Left renal cortex interstitium (tissue), 4 donors: Measurements from ENCODE around the gene GAB3. TPM values are rescaled to one million over a fixed set of nuclear protein-coding genes. Genes with fewer than 3 reads are reported as not detected.

Experiments
- DNase-seq, 4 donors: peaks; one replicate each; pipeline ENCODE4 v3.0.0-alpha.2; 2013; ENCODE audit warnings: low read depth in 4 of 4, low spot score in 2 of 4, missing footprints in 1 of 4
- polyA plus RNA-seq, 4 donors: library from polyadenylated mRNA; unstranded; fragments of 120-200 nt; gene quantifications; one replicate each; pipeline ENCODE4 v1.2.1, GENCODE V29; 2013; ENCODE audit not compliant: insufficient read length in 4 of 4

The GAB3 gene, protein sequence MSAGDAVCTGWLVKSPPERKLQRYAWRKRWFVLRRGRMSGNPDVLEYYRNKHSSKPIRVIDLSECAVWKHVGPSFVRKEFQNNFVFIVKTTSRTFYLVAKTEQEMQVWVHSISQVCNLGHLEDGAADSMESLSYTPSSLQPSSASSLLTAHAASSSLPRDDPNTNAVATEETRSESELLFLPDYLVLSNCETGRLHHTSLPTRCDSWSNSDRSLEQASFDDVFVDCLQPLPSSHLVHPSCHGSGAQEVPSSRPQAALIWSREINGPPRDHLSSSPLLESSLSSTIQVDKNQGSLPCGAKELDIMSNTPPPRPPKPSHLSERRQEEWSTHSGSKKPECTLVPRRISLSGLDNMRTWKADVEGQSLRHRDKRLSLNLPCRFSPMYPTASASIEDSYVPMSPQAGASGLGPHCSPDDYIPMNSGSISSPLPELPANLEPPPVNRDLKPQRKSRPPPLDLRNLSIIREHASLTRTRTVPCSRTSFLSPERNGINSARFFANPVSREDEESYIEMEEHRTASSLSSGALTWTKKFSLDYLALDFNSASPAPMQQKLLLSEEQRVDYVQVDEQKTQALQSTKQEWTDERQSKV
- polyA plus RNA-seq = 1 to 10 TPM; 2.0 to 2.4 (median 2.3) TPM

DNA sequence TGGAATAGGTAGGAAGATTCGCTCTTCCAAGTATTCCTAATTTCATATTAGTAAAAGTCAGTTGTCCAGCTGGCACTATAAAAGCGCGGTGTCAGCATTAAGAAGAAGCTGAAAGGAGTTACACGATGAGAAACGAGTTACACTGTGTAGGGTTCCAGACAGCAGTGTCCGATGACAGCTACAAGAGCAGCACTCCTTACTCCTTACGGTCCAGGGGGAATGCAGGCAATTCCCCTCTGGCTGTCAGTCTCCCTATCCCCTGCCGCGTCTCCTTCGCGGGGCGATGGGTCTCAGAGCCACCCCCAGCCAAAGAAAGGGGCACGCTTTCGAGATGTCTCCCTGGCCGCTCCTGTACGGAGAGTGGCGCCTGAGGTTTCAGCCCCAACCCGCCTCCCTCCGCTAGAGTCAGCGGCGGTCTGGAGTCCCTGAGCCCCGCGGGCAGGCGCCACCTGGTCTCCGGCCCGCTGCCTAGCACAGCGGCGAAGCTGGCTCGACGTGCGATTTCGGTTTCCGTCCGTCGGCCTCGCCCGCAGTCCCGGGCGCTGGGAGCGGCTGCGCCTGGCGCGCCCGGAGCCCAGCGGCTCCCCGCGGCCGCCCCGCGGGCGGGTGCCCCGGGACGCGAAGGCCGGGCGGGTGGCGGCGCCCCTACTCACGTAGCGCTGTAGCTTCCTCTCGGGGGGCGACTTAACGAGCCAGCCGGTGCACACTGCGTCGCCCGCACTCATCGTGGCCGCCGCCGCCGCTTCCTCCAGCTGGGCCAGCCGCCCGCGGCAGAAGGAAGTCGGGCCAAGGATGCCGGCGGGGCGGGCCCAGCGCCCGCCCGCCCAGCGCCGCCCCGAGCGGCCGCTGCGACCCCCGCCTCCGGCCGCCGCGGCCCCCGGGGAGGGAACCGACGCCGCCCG is at the start of gene GAB3:
Gene GAB3, minus strand, starts transcription at position 777 of the 902 bp plus-strand sequence. Its CDS starts 52 bp downstream, at position 725.
- no peak for DNase-seq

DNA sequence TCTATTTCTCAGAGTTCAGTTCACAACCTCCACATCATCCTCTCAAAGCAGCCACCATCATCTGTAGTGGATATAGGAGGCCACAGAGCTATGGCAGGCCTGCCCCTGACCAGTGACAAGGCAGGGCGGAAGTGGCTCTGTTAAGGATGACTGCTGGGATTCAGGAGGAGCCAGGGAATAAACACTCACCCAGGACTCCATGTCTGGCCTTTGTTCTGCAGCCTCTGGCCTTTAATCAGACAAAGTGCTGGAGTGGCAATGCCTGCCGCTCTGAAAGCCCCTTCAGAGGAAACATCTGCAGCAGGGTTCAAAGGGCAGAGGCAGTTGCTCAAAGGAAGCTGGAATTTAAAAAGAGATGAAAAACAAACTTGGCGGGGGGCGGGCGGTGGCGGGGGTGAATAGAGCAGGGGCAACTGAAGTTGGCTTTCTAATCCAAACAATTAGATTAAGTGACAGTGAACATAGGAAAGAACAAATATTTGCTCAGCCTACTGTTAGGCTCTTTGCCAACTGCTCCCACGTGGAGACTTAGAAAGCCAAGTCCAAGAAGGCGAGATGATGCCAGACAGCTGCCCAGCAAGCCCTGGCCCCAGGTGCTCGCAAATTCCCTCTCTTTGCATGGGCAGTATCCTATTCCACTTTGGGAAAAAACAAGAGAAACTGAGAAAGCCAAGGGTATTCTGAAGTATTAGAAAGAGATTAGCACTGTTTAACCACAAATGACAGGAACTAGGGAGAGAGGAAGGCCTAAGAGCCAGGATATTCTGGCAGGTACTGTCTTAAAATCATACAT is 48.9 kb upstream of the GAB3 start:
- no peak for DNase-seq

DNA sequence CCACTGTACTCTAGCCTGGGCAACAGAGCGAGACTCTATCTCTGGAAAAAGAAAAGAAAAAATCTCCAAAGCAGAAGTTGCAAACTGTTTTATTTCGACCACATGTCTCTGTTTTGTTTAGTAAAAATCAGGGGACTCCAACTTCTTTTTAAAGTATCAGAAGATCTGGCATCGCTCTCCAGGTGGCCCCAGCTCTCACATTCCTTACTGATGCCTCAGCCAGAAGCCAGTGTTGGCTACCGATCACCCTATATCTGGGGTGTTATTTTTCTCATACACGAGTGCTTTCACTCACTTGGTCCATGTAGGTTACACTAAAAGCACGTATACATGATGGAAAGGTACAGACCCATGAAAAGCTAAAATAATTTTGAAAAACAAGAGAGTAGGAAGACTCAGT is 46.1 kb upstream of the GAB3 start:
- DNase-seq = no peak

DNA sequence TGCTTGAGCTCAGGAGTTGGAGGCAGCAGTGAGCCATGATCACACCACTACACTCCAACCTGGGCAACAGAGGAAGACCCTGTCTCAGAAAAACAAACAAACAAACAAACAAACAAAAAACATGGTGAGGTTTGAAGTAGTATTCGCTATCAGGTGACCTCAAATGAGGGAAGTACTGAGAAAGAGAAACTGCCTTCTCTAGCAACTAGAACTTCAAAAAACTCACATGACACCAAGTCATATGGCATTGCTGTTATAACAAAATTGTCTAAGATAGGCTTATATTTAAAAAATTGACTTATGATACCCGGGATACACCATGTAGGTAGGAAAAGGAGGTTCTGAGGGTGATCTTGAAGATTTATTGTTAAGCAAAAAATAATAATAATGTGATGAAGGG is 44.1 kb upstream of the GAB3 start:
- DNase-seq = no peak

DNA sequence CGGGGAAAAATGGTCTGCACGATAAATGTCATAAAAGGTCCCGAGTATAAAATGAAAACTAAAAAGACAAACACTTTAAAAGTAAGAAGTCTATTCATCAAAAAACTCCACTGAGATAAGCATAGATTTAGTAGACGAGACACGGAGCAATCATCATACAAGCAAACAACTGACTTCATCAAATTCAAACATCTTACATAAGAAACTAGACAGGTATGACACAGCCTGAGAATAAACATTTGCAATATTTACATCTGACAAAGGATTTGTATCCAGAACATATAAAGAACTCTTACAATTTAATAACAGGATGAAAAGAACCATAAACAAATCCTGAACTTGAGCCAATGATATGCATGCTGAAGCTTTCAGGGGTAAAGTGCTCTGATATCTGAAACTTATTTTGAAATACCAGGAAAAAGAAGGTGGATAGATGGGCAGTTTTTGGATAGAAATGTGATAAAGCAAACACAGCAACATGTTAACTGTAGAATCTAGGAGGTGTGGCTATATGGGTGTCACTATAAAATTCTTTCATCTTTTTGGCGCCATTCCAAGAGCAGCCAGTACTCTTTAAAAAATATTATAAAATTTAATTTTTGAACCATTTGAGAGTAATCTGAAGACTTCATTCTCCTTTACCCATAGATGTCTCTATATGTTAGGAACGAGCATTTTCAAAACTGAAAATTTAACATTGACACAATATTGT is 42.4 kb upstream of the GAB3 start:
- no peak for DNase-seq

DNA sequence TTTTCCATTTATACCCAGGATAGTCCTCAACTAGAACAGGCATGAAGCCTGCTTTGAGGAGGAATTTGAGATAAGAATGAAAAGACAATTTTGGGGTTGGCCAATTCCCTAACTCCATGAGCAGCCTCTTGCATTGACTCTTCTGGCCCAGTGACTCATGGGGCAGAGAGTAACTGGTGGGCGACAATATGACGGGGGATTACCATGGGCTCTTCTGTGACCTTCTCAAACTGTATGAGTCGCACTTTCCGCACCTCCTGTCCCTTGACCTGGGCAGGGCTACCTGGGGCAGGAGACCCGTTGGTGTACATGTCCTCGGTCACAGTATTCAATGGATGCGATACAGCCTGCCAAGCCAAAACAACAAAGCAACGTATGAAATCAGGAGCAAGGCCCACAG is 41.1 kb upstream of the GAB3 start:
- no peak for DNase-seq

DNA sequence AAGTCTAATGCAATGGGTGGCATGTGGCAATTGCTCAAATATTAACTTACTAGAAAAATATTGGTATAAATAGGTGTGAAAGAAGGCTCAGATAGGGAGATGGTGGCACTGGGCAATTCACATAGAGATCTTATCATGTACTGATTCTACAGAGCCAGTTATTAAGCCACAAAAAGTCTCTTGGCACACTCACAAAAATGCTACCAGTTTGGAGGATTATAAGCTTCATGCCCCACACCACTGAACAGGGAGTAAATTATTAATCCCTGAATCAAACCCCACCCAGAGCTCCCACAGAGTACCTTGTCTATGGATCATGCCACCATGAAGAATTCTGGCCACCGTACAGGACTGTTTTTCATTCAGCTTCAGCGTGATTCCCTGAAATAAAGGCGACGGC is 40.6 kb upstream of the GAB3 start:
- no peak for DNase-seq

DNA sequence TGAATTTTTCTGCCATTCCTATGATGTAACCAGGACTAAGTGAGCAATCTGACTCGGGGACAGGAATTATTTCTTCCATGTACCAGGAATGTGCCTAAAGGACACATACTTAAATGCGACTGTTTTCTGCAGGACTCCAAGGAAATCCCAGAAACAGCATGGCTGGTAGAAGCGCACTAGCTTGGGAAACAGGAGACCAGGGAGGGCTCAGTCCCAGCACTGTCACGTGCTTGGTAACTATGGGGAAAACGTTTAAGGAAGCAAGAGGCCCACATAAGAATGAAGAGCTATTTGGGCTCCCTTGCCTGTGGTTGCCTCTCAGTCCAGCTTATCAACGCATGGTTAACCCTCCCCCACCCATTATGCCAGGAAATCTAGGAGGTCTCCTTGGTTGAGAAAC is 34.8 kb upstream of the GAB3 start:
- no peak for DNase-seq

DNA sequence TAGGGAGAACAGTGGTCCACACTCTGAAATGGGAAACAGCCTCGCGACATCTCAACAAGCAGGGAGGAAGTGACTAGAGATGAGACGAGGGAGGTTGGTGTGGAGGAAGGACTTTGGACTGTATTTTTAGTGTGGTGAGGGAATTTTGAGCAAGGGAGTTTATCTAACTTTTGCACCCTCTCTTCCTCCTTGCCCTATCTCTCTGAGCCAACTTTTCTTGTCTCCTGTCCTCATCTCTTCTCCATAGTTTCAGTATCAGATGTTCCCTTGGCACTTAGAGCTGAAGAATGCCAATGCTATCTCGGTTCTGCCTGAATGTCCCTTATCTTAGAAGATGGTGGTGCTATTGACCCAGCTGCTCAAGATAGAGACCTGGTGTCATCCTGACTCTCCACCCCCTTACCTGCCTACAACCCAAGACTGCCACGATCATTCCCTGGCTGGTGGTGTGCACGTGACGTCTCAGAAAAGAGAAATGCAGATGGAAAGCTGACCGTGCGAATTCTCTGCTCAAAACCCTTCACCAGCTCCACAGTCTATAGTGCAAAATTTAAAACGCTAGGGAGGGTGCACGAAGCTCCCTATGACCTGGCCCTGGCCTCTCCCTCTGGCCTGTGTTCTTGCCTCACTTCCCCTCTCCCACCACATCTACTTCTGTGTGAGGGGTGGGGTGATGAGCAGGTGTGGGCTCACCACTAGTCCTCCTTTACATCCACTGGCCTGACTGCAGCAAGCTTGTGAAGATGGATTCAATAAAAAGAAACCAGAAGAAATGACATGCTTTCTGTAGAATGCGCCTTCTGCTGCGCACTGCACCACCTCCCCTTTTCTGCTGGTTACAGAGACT is 33.5 kb upstream of the GAB3 start:
- DNase-seq = no peak

DNA sequence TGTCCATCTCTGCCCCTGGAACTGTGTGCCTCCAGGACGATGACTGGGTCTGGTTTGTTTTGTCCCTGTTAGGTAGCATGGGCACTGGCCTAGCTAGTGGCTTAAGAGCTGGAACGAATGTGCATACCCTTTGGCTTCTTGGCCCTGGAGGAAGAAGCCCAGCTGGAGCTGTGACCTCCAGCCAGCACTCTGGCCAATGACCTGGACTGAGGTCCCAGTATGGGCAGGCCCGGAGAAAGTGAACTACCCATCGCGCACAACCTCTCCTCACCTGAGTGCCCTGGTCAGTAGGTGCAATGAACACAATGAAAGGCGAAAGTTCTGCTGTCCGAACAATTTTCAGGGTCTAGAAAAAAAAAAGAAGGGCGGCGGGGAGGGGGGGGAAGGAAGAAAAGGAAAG is 30.1 kb upstream of the GAB3 start:
- DNase-seq = no peak

DNA sequence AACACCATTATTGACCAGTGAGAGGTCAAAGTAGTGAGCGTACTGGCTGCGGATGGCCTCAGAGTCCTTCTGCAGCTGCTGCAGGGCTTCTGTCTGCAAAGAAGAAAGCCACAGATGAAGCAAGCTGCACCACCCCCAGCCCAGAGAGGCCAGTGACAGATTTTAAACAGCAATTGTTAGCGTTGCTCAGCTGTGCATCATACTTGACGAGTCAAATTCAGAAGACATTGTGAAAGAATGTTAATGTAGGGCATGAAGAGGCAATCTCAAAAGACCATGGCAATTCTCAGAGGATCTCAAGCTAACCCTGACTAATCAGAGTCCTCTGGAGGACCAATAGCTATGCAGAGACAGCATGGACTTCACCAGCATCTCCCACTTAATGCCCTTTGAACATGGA is 28.4 kb upstream of the GAB3 start:
- no peak for DNase-seq

DNA sequence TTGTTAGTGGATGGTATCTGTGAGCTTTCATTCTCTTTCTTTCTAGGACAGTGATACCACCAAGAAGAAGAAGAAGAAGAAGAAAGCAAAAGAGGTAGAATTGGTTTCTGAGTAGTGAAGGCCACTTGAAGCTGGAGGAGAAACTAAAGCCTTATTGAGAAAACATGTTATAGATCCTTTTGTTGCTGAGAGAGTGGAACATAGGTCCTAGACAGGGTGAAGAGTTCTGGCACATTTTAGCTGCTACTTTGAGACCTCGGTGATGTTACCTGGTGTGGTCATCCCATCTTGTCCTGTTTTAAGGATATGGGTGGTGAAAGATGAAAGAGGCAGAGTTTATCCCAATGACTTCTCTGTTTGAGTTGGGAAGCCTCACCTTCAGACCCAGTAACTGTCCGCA is 25.9 kb upstream of the GAB3 start:
- DNase-seq = no peak

DNA sequence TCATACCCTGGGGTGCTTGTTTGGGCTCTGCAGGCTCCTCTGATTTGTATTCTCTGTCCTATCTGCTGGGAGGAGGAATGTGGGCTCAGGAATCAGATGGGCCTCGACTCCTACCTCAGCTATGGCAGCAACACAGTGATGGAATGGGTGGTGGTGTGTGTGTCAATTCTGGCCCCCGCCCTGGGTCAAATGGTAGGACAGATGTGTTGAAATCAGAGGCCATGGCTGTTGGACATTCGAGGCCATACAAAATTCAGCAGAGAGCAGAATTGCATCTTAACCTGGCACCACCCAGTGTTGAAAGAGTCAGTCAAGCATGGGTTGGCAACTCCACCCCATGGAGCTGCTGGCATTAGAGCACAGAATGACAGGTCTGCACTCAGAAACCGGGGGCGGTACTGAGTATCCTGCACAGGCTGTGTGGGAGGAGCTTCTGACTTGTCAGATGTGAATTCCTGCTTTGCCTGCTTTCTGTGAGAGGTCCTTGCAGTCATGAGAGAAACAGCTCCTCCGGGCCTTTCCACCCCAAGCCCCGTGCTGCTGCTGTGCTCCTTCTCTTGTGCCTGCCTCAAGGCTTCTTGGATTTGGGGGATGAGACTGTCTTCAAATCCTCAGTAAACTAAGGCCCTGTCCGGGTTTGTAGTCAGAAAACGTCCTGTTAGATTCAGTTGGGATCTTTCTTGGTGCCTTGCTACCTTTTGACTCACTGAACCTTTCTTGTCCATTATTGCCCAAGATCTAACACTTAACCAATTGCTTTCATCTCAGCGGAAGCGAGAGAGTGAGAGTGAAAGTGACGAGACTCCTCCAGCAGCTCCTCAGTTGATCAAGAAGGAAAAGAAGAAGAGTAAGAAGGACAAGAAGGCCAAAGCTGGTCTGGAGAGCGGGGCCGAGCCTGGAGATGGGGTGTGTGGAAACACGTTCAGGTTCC is 24.8 kb upstream of the GAB3 start:
- DNase-seq = no peak

DNA sequence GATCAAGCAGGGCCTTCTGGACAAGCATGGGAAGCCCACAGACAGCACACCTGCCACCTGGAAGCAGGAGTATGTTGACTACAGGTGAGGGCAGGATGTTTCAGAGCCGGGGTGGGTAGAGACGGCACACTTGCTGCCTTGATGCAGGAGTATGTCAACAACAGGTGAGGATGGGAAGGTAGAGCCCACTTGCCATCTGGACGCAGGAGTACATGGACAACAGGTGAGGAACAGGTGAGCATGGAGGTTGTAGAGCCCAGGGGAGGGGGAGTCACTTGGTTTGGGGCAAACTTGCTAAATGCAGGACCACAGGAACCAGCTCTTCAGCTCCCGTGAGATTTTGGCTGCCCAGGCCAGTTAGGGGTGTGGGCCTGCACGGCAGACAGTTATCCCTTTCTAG is 23.7 kb upstream of the GAB3 start:
- DNase-seq = no peak

DNA sequence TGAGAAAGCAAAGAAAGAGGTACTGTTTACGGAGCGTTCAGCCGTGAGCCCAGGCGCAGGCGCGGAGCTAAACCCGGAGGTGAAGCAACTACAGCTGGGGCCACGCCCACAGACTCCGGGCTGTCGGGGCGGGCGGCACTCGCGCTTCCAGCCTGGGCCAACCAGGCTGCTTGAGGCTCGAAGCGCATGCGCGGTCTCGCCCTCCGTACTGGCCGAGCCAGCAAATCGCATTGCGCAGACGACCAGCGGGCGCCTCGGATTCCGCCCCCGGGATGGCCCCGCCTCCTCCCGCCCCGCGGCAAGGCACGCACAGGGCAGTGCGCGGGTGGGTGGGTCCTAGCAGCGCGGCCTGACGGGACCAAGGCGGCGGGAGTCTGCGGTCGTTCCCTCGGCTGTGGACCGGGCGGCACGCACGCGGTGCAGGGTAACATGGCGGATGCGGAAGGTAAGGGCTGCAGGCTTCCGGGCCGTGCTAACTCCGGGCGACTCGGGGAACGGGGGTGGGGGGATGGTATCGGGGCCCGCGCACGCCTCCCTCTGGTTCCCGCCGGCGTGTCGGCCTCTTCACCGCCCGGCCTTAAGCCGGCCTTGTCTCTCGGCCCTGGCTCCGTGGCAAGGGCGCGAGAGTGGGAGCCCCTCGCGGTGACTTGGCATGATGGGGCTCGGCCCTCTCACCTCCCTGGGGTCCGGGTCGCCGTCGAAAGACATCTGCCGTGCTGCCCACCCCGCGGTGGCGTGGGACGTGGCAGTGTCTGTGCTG is 11.8 kb upstream of the GAB3 start, which contains the start of gene DKC1:
Gene DKC1, plus strand, starts transcription at position 328 of the 760 bp plus-strand sequence. Its CDS starts 102 bp downstream, at position 430.
- peak in 3 of 4 donors; percentile 74 to 88 (median 86) for DNase-seq

DNA sequence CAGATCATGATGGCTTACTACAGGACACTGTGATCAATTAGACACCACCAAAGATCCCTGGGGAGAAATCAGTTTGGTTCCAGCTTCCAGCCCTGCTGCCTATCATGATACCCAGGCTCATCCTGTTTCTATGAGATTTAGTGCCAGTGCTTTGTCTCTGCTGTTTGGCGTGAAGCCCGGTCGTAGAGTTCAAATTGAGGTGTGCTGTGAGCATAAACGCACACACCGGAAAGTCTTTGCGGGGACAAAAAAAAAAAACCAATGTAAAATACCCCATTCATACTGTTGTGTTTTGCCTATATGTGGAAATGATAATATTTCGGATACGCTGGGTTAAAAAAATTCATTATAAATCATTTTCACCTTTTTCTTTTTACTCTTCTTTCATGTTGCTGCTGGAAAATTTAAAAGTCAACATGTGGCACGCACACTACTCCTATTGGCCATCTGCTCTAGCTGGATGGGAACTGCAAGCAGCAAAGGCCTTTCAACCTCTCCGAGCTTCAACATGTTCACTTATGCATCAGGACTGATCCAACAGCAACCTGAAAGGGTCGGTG is 11.2 kb upstream of the GAB3 start:
- no peak for DNase-seq

DNA sequence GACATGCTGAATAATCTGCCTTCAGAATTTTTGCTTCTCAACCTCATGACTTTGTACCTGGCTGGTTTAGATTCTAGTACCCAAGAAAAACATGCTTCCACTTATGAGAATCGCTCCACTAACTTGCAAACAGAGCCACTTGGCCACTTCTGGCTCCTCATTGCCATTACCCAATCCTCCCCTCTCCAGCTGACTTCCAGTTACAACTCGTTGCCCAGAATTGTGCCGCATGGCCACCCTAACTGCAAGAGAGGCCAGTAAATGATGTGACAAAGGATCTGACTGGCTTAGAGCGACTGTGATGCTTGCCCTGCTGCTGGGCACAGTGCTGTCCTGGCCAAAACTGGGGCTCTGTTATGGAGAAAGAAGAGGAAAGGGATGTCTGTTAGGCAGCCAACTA is 7.8 kb upstream of the GAB3 start:
- DNase-seq = no peak
